GM18502 (cell line): ENCODE data around the gene TMEM106C.

Experiments used
- ATAC-seq: cut with Tn5 transposase; IDR thresholded peaks from one replicate; pipeline ENCODE4 v1.9.1; 2021; ENCODE audit warnings: mild to moderate bottlenecking; ENCODE audit not compliant: unreplicated experiment, poor library complexity

TMEM106C gene

GRCh38 chr12:48009471-48009870 lies 46.1 kb downstream of the TMEM106C start:
- no peak for ATAC-seq

GRCh38 chr12:48010366-48010970 lies 47.1 kb downstream of the TMEM106C start:
- no peak for ATAC-seq

- no peak for ATAC-seq
These were observed 48.7 kb downstream of the TMEM106C start for GRCh38 chr12:48012070-48012469.

- ATAC-seq, result no peak
These were observed 49.9 kb downstream of the TMEM106C start for GRCh38 chr12:48013287-48013686.

- ATAC-seq, result no peak
These were observed 51.7 kb downstream of the TMEM106C start for GRCh38 chr12:48015129-48015528.

- ATAC-seq, result no peak
These were observed 52.6 kb downstream of the TMEM106C start for GRCh38 chr12:48015954-48016353.

- ATAC-seq, result no peak
These were observed 53.1 kb downstream of the TMEM106C start for GRCh38 chr12:48016373-48017020.

GRCh38 chr12:48017496-48017895 lies 54.1 kb downstream of the TMEM106C start:
- ATAC-seq, result no peak

GRCh38 chr12:48017921-48018617 lies 54.7 kb downstream of the TMEM106C start:
- ATAC-seq, result no peak
